Gastrocnemius medialis (tissue), 4 donors: ENCODE results near the gene PLK3.

Experiments
- POLR2A ChIP-seq, 2 donors: fragments of 450-650 bp; IDR thresholded peaks; one replicate each; pipeline ENCODE4 v1.6.1; 2017; ENCODE audit warnings: antibody characterized with exemption in 2 of 2, mild to moderate bottlenecking in 2 of 2, moderate library complexity in 2 of 2
- TF ChIP-seq, protein P1 (sequence below), 5 experiments: fragments of 450-650 bp in 3 of 5; fragments of 200-600 bp in 2 of 5; sonication (generic) in 2 of 5; IDR thresholded peaks in 4 of 5; conservative IDR thresholded peaks in 1 of 5; 1 replicate in 4 of 5; 2 replicates in 1 of 5; pipeline ENCODE4 v1.5.1; 2016 to 2019; ENCODE audit warnings: antibody characterized with exemption in 5 of 5, mild to moderate bottlenecking in 3 of 5, moderate library complexity in 3 of 5

DNA sequence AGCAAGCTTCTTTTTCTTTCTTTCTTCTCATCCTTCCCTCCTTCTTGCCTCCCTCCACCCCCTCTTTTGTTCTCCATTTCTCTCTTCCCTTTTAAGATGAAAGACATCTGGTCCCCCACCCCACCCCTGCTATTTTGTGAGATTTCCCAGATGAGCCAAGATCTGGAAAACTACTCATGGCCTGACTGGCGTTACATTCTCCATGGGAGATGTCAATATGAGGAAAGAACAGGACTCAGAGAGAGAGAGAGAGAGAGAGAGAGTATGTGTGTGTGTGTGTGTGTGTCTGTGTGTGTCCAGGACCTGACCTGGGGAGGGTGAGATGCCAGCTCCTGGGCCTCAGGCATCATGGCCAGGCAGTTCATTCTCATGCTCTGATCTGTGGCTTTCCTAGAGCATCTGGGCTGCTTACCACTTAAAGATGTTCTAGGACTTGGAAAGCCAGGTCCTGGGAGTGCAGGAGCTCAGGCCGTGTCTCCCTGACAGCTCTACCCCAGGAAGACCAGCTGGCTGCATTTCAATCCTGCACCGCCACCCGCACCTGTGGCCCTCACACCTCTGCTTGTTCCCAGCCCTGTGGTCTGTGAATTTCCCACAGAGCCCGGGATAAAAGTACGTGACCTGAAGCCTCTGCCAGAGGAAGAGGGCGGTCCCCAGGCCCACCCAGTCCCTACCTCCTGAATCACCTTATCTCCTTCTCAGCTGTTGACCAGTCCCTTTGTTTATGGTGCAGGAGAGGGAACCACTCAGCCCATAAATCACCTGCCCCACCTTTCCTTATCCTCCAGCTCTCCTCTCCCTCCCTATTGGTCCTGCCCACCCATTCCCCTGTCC lies 9.0 kb upstream of the PLK3 start:
- TF ChIP-seq, protein P1, sequence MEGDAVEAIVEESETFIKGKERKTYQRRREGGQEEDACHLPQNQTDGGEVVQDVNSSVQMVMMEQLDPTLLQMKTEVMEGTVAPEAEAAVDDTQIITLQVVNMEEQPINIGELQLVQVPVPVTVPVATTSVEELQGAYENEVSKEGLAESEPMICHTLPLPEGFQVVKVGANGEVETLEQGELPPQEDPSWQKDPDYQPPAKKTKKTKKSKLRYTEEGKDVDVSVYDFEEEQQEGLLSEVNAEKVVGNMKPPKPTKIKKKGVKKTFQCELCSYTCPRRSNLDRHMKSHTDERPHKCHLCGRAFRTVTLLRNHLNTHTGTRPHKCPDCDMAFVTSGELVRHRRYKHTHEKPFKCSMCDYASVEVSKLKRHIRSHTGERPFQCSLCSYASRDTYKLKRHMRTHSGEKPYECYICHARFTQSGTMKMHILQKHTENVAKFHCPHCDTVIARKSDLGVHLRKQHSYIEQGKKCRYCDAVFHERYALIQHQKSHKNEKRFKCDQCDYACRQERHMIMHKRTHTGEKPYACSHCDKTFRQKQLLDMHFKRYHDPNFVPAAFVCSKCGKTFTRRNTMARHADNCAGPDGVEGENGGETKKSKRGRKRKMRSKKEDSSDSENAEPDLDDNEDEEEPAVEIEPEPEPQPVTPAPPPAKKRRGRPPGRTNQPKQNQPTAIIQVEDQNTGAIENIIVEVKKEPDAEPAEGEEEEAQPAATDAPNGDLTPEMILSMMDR (IDR thresholded peaks at IDR 0.05 in 4 of 5, conservative IDR thresholded peaks at IDR 0.05 in 1 of 5): no peak
- TF ChIP-seq POLR2A (IDR thresholded peaks at IDR 0.05): no peak
